Nephron (organoid): Measurements from ENCODE around the gene OR10AD1.

Experiments used
- H3K27ac Mint-ChIP-seq, 3 experiments: 2 replicates each; pipeline ENCODE4 v1.8.0; 2020; ENCODE audit warnings: mixed read lengths in 3 of 3, mild to moderate bottlenecking in 2 of 3, moderate library complexity in 1 of 3
- H3K27me3 Mint-ChIP-seq: 2 replicates; pipeline ENCODE4 v1.8.0; 2021; ENCODE audit warnings: low read depth, mild to moderate bottlenecking, moderate library complexity, mixed read lengths
- H3K36me3 Mint-ChIP-seq: 2 replicates; pipeline ENCODE4 v1.8.0; 2020; ENCODE audit warnings: low read depth, mixed read lengths
- H3K4me1 Mint-ChIP-seq: 2 replicates; pipeline ENCODE4 v1.8.0; 2020; ENCODE audit warnings: mixed read lengths
- H3K4me3 Mint-ChIP-seq, 3 experiments: 2 replicates each; pipeline ENCODE4 v1.8.0; 2020; ENCODE audit warnings: mild to moderate bottlenecking in 3 of 3, mixed read lengths in 3 of 3, moderate library complexity in 2 of 3
- H3K9me3 Mint-ChIP-seq: 2 replicates; pipeline ENCODE4 v1.8.0; 2020; ENCODE audit warnings: mixed read lengths
- TF ChIP-seq, protein P1 (sequence below), 3 experiments: fragments of 200-600 bp; sonication (generic); IDR thresholded peaks; one replicate each; pipeline ENCODE4 v1.5.0; 2021; ENCODE audit warnings: antibody characterized with exemption in 3 of 3; ENCODE audit not compliant: unreplicated experiment in 3 of 3

Gene OR10AD1

DNA sequence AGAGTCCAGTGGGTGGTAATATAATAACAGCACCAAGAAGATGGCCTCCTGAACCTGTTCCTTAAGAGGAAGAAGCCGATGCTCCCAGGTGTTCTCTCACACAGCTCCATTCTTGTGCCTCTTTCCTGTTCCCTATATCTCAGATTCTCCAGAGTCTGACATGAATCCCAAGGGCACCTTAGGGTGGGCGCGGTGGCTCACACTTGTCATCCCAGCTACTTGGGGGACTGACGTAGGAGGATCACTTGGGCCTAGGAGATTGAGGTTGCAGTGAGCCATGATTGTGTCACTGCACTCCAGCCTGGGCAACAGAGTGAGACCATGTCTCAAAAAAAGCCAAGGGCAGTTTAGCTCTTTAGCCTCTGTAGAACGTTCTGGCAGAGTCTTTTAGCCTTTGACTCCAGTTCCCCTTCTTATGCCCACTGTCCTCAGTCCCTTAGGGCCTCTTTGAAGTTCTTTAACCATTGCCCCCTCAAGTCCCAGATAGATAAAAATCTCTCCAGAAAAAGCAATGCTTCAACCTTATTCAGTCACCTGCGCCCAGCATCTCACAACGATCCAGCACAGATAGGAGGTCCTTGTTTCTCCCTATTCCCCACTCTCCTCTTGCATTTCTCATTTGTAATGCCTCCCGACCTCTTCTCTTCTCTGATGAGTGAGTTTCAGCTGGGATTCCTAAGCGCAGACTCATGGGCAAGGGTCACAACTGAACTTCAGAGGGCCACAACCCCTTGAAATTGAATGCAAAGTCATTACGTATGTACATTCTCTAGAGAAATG lies 15.0 kb downstream of the OR10AD1 start:
- Mint-ChIP-seq H3K36me3 (no peaks in the 10 kb centered on the region), H3K4me1 (peaks cover 30% of the 10 kb centered on the region), H3K27ac (peak overlapping the region in 1 of 3 experiments; percentile 5), H3K27me3 (peaks cover 38% of the 10 kb centered on the region), H3K9me3 (no peaks in the 10 kb centered on the region), H3K4me3 (no peak overlapping the region)
- TF ChIP-seq, protein P1, sequence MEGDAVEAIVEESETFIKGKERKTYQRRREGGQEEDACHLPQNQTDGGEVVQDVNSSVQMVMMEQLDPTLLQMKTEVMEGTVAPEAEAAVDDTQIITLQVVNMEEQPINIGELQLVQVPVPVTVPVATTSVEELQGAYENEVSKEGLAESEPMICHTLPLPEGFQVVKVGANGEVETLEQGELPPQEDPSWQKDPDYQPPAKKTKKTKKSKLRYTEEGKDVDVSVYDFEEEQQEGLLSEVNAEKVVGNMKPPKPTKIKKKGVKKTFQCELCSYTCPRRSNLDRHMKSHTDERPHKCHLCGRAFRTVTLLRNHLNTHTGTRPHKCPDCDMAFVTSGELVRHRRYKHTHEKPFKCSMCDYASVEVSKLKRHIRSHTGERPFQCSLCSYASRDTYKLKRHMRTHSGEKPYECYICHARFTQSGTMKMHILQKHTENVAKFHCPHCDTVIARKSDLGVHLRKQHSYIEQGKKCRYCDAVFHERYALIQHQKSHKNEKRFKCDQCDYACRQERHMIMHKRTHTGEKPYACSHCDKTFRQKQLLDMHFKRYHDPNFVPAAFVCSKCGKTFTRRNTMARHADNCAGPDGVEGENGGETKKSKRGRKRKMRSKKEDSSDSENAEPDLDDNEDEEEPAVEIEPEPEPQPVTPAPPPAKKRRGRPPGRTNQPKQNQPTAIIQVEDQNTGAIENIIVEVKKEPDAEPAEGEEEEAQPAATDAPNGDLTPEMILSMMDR (IDR thresholded peaks at IDR 0.05; ENCODE audit: unreplicated experiment in 3 of 3), result no peak

DNA sequence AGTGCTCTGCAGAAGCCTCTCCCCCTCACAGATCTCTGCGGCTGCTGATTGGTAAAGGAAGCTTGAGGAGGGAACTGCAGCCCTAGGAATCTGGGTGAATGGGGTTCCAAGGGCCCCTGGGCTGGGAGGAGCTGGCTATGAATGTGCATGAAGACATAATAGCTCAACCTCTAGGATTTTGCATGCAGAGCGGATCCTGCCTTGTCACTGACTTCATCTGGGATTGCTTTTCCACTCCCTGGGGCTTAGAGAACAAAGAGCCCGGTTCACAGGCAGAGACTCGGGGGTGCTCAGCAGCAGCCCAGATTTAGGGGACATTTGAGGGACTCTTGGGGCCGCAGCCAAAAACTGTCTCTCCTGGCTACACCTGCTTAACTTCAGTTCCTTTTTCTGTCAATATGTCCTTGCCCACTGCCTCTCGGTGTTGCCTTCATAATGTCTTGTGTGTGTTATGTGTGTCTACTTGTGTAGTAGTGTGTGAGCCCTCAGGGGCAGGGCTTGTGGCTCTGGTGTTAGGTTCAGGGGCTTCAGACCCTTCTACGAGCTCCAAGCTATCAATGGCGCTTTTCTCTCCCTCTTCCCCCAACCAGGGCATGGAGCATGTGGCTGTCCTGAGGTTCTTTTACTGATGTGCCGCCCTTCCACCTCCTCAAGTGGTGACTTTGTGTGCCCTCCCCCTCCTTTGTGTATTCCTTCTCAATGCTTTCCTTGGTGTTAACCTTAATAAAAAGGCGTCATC lies 17.7 kb downstream of the OR10AD1 start:
- Mint-ChIP-seq H3K4me1 (peaks cover 54% of the 10 kb centered on the region), H3K4me3 (peak overlapping the region; percentile 59 to 80 (median 74)), H3K36me3 (no peaks in the 10 kb centered on the region), H3K27me3 (peaks cover 55% of the 10 kb centered on the region), H3K9me3 (no peaks in the 10 kb centered on the region), H3K27ac (peak overlapping the region in 2 of 3 experiments; percentile 11 to 49)
- TF ChIP-seq, protein P1 (IDR thresholded peaks at IDR 0.05; ENCODE audit: unreplicated experiment in 3 of 3), result no peak

DNA sequence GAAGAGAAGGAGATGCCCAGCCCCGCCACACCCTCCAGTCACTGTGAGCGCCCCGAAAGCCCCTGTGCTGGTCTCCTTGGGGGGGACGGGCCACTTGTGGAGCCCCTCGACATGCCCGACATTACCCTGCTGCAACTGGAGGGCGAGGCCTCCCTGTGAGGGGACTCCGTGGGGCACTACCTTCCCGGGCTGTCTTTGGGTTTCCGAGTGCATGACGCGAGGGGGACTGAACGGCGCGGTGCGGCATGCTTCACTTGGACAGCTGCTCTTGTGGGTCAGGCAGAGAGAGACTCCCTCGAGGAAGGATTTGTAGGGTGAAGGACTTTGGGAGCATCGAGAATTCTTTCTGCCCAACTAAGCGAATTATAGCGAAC lies 18.6 kb downstream of the OR10AD1 start:
- peak overlapping the region; percentile 59 to 80 (median 74) for H3K4me3 Mint-ChIP-seq
- peaks cover 59% of the 10 kb centered on the region for H3K4me1 Mint-ChIP-seq
- TF ChIP-seq, protein P1 (IDR thresholded peaks at IDR 0.05; ENCODE audit: unreplicated experiment in 3 of 3), result no peak
- no peaks in the 10 kb centered on the region for H3K9me3 Mint-ChIP-seq
- no peaks in the 10 kb centered on the region for H3K36me3 Mint-ChIP-seq
- peaks cover 55% of the 10 kb centered on the region for H3K27me3 Mint-ChIP-seq
- H3K27ac Mint-ChIP-seq, result peak overlapping the region in 1 of 3 experiments; percentile 49

DNA sequence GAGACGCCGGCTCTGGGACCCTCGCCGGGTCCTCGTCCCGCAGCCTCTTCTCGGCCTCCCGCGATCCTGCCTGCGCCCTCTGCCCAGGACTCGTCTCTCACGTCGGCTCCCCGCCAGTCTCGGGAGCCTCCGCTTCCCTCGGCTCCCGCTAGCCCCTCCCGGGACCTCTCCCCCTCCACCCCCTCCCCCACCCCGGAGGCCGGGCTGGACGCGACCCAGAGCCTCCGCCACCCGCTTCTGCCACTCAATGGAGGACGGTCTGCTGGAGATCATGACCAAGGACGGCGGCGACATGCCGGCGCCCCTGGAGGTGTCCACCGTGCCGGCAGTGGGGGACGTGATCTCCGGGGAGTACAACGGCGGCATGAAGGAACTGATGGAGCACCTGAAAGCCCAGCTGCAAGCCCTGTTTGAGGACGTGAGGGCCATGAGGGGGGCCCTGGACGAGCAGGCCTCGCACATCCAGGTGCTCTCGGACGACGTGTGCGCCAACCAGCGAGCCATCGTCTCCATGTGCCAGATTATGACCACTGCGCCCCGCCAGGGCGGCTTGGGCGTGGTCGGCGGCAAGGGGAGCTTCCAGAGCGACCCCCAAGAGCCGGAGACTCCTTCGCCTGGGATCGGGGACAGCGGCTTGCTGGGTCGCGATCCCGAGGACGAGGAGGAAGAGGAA lies 19.1 kb downstream of the OR10AD1 start:
- Mint-ChIP-seq H3K36me3 (no peaks in the 10 kb centered on the region), H3K4me1 (peaks cover 59% of the 10 kb centered on the region), H3K9me3 (no peaks in the 10 kb centered on the region), H3K4me3 (peak overlapping the region; percentile 59 to 90 (median 74)), H3K27me3 (peaks cover 55% of the 10 kb centered on the region), H3K27ac (no peak overlapping the region)
- TF ChIP-seq, protein P1 (IDR thresholded peaks at IDR 0.05; ENCODE audit: unreplicated experiment in 3 of 3), result no peak

DNA sequence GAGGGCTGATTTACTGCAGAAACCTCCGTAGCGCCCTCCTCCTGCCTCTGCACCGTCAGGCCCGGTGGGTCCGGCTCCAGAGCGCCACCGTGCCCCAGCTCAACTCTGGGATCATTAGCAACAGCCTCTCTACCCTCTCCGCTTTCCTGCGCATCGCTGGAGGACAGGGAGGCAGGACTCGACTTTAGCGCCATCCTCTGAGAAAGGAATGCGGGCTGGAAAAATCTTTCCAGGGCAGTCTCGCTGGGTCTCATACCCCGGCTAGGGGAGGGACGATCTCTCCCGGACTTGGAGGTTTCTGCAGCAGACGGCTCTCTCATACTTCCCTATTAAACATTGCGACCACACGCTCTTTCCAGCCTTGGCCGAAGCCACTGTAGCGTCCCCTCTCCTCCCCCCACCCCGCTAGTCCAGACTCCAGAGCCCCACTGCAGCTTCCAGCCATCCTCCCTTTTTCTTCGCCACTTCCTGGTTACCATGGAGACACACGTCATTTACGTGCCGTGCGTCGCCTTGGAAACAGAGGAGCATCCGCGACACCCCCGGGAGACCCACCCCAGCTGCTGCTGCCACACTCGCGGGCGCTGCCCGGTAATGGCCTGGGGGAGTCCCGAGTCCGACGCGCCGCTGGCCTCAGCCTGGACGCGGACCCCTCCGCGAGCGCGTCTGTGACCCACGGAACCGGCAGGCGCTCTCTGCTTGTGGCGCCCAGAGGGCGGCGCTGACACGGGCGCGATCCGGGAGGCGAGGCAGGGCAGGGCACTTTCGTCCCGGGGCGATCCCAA lies 19.8 kb downstream of the OR10AD1 start, which contains the start of gene CCDC184:
TSS of gene CCDC184 (plus strand) at position 554 of the 785 bp plus-strand sequence. CDS start 479 bp downstream, outside the sequence.
- no peaks in the 10 kb centered on the region for H3K36me3 Mint-ChIP-seq
- peaks cover 52% of the 10 kb centered on the region for H3K27me3 Mint-ChIP-seq
- H3K4me1 Mint-ChIP-seq, result peaks cover 65% of the 10 kb centered on the region
- TF ChIP-seq, protein P1 (IDR thresholded peaks at IDR 0.05; ENCODE audit: unreplicated experiment in 3 of 3), result peak in 2 of 3 experiments; percentile 19 to 36
- peak within 1 kb of the TSS; percentile 90 to 92 (median 91) for H3K4me3 Mint-ChIP-seq
- no peaks in the 10 kb centered on the region for H3K9me3 Mint-ChIP-seq
- H3K27ac Mint-ChIP-seq, result peak within 1 kb of the TSS; percentile 60 to 85 (median 84)
